GM19468 (cell line): ENCODE data around the gene HIVEP3.

ENCODE experiments used
- ATAC-seq: cut with Tn5 transposase; IDR thresholded peaks from one replicate; pipeline ENCODE4 v1.9.1; 2021; ENCODE audit warnings: mild to moderate bottlenecking, moderate library complexity, moderate number of reproducible peaks; ENCODE audit not compliant: unreplicated experiment; ENCODE audit errors: extremely low read depth

The HIVEP3 gene

DNA sequence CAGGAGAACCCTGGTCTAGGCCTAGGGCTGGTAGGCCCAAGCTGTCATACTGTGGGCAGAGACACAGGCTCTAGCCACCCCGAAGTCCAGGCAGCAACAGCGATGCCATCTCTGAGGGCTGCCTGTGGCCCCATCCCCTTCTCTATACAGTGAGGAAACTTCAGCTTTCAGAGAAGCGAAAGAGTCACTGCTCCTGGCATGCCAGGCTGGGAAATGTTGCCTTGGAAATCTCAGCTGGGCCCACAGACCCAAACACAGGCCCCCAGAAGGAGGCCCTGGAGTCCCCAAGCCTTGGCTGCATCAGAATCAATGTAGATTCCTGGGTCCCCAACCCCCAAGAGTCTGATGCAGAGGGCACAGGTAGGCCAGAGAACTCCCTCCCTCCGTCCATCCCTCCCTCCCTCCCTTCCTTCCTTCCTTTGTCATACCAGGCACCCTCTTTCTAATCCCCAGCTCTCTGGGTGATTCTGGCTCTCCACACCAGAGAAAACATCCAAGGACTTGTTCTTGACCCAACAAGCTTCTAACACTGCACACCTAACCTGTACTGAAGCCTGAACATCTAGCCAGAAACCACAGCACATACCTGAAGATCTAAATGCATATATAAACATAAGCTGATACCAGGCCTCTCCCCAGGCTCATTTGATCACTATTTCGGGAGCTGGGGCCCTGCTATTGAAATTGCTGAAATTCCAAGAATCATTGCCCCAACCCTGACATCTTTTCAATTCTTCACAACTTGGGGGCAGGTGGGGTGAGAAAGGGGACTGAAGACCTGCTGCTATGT is 291.0 kb downstream of the HIVEP3 start:
- ATAC-seq, result no peak

DNA sequence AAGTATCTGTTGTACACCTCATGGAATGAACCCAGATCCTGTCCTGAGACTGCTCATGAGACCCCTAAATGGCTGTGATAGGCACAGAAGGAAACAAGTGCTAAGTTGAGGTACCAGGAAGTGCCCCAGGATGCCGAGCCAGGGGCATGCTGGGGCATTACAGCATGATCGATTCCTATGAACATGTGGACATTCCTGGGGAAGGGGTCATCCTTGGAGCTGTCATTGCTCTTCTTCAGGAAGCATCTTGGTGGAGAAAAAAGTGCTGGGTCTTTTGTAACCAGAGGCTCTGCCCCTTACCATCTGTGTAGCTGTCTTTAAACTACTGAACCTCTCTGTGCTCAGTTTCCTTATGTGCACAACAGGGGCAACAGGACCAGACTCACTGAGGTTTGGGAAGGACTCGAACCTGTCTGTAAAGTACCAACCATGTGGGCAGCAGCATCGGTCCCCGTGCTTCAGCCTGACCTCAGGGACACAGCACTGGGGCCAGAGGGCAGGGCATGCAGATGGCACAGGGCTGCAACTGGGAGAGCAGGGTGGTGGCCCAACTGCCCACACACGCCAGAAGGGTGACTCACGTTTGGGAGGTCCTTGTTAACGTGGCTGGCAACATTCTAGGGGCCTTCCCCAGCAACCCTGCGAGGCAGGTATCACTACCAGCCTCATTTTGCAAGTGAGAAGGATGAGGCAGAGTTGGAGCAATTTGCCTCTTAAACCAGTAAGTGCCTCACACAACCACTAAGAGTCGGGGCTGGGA is 291.9 kb downstream of the HIVEP3 start:
- ATAC-seq, result no peak

DNA sequence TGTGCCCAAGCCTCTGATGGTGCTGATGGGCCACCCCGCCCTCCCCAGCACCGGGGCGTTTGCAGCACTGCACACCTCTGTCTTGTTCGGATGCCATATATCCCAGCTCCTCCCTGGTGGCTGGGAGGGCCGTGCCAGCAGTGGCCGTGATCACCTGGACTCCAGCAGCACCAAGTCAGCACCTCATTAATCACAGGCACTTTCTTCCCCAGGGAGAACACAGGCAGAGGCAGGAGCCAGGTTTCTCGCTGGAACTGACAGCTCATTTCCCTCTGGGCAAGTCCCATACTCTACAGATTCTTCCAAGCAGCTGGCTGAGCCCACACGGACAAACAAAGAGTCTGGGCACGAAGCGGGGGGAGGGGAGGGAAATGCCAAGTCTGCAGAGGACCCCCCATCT is 292.6 kb downstream of the HIVEP3 start:
- ATAC-seq, result no peak

- ATAC-seq, result no peak
Measured at GRCh38 chr1:41623736-41624135, 295.0 kb downstream of the HIVEP3 start.

DNA sequence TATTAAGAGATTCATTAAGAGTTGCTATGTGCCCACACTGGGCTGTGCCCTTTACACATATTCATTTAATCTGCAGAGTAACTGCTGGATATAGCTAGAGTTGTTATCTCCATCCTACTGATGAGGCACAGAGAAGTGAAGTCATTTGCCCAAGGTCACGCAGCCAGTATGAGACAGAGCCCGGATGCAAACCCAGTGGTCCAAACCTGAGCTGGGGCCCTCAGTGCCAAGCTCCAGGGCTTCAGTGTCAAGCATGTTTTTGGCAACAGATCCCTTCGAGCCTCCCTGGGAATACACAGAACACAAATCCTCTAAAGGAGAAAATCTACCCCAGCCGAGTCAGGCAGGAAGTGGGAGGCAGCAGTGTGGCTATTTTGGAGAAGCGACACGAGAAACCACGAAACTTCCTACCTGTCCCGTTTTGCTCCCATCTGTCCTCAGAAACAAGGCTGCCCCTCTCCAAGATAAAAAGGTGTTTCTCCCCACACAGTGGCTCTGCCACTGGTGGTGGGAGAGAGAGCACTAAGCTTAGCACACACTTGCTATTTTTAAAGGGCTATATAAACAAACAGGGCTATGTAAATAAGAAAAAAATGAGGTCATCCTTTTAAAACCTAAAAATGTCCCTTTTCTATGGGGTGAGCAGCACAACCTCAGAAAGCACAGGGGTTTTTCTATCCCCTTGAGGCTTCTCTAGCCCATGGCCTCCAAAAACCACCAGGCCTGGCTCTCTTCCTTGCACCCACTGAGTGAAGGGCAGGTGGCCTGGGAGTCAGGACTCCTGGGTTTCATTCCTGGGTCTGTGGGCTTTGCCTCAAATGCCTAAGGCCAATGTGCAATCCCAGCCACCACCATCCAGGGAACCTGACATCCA is 295.6 kb downstream of the HIVEP3 start:
- no peak for ATAC-seq

GRCh38 chr1:41622402-41622801 is 296.3 kb downstream of the HIVEP3 start:
- no peak for ATAC-seq

DNA sequence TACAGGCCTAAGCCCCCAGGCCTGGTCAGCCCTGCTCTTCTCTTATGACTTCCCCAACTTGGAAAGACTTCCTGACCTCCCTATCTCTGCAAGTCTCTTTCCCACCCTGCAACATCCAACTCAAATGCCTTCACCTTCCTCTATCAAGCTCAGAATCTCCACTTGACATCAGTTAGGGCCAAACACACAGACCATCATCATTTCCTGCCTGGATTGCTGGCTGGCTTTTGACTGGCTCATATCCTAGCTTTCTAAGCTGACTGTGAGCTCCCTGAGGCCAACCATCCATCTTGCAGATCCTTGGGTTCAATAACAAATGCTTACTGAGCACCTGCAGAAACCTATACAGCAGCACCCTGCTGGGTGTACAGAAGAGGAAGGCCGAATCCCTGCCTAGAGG is 296.9 kb downstream of the HIVEP3 start:
- ATAC-seq, result no peak

- ATAC-seq, result no peak
Measured at GRCh38 chr1:41621256-41621655, 297.5 kb downstream of the HIVEP3 start.

DNA sequence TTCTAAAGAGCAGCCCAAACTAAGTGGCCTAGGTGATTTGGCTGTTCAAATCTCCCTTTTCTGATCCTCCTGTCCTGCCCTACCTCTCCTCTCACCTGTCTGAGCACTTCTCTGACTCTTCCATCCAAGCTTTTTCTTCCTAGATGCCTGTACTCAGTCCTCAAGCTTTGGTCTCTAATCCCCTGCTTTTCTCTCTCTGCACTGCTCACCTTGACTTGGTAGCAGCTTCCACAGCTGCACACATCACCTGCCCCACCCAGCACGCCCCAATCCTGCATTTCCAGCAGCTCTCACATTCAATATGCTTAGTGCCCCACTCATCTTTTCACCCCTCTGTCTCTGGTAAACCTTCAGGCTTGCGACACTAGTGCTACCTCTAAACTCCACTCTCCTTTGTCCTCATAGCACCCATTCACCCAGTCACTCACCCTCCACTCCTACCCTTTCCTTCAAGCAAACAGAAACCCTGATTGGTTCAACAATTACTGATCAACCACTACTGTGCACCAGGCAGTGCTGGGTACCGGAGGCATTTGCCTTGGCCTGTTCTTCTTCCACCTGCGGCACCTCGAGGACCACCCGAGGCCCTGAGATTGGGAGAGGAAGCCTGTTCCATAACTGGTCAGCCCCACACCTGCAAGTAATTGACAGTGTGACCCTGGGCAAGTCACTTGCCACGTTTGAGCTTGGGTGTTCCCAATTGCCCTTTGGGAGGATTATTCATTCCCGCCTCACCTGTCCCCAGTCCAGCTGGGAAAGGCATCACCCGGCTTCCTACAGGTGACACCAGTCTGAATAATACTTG is 298.2 kb downstream of the HIVEP3 start:
- no peak for ATAC-seq

GRCh38 chr1:41619511-41620364 is 299.0 kb downstream of the HIVEP3 start:
- ATAC-seq, result no peak

GRCh38 chr1:41618871-41619270 is 299.9 kb downstream of the HIVEP3 start:
- no peak for ATAC-seq

DNA sequence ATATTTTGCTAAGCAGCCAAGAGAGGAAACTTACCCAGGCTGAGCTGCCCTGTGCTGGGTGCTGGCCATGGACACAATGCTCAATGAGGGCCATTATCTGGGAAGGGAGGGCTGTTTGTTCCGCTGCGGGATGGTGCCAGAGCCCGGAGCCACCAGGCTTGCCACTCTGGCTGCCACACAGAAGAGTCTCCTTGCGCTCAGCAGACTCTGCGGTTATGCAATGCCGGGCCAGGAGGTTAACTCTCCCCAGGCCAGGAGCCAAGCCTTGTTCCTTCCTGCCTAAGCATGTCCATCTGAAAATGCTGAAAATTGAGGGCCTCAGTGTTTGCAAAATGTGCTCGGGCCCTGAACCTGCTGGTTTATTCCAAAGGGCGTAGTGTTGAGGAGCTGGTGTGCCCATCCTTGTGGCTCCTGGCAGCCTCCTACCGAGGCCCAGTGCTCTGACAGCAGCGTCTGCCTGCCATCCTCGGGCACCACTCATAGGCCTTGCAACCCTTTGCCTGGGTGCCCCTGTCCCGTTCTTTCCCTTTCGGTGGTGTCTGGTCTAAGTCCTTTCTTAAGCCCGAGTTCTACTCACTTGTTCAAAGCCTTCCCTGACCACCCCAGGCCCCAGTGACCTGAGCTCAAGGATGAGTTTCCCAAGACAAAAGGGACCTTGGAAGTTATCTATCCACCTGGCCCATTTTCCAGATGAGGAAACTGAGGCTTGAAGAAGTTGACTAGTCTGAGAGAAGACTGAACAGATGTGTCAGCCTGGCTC is 300.5 kb downstream of the HIVEP3 start:
- no peak for ATAC-seq

GRCh38 chr1:41617336-41617735 is 301.4 kb downstream of the HIVEP3 start:
- ATAC-seq, result no peak

DNA sequence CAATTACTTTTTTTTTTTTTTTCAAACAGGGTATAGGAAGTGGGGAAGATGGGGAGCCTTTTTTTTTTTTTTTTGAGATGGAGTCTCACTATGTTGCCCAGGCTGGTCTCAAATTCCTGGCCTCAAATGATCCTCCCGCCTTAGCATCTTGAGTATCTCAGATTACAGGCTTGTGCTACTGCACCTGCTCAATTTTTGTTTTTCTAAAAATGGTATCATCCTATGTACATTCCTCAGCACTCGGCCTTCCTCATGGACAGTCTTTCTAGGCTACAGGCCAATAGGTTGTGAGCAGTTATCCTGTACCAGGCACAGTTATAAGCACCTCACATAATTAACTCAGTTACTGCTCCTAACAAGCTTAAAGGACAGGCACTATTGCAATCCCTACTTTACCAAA is 302.2 kb downstream of the HIVEP3 start:
- no peak for ATAC-seq

- ATAC-seq, result no peak
Measured at GRCh38 chr1:41615981-41616380, 302.7 kb downstream of the HIVEP3 start.

DNA sequence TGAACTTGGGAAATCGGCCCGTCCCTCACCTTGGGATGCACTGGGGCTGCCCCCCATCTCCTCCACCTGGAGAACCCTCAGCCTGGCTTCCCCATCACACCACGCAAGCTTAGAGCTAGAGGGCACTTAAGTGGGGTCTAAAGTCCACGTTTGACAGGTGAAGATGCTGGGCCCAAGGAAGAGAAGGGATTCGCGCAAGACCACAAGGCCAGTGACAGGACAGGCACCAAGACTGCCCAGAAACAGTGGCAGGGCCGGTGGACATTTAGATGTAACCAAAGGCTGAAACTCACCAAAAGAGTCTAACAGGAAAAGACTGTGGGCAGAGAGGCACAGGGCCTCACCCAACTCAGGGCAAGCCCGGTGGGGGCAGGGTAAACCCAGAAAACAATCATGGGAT is 303.4 kb downstream of the HIVEP3 start:
- no peak for ATAC-seq

GRCh38 chr1:41614818-41615217 is 303.9 kb downstream of the HIVEP3 start:
- ATAC-seq, result no peak
